AG04450 (cell line): Measurements from ENCODE around the gene DGKZ. TPM values are rescaled to one million over a fixed set of nuclear protein-coding genes. Genes with fewer than 3 reads are reported as not detected.
A peak's percentile ranks its signal among the peaks of the same experiment; 100 is the strongest.

Source experiments
- CTCF ChIA-PET: fragments of 300-600, 350-600 bp; formaldehyde crosslinking; extraction: SDS; loops from one replicate; lab custom pipeline; 2022; ENCODE audit warnings: antibody characterized with exemption, inconsistent platforms; lab: Charles Lee
- POLR2A ChIA-PET: fragments of 350-600 bp; formaldehyde crosslinking; extraction: SDS; loops from one replicate; lab custom pipeline; 2021; ENCODE audit warnings: antibody characterized with exemption, inconsistent platforms; lab: Yijun Ruan, JAX
- DNase-seq: peaks from one replicate; pipeline ENCODE4 v3.0.0-alpha.2; 2011; ENCODE audit warnings: low read depth, low spot score
- H3K27ac ChIP-seq: one replicate; pipeline ENCODE4 v1.5.1; 2012; ENCODE audit warnings: low read depth, low read length, control low read depth
- H3K27me3 ChIP-seq: one replicate; pipeline ENCODE4 v1.6.0; 2012; ENCODE audit warnings: low read length; ENCODE audit not compliant: control insufficient read depth, insufficient read depth
- H3K4me3 ChIP-seq: 2 replicates; pipeline ENCODE4 v1.5.1; 2011; ENCODE audit warnings: mild to moderate bottlenecking, low read depth, low read length, control low read depth
- H3K9me3 ChIP-seq: 2 replicates; pipeline ENCODE4 v1.5.1; 2012; ENCODE audit warnings: low read length; ENCODE audit not compliant: control insufficient read depth, insufficient read depth
- CTCF ChIP-seq: IDR thresholded peaks from 2 replicates; pipeline ENCODE4 v1.5.1; 2011; ENCODE audit warnings: low read depth, low read length, control low read depth, inconsistent platforms
- polyA minus RNA-seq: library from RNA; depleted of rRNA, polyadenylated mRNA; stranded (reverse); fragments of >200 nt; gene quantifications from 2 replicates; pipeline ENCODE4 v1.2.3, GENCODE V29; 2011; rRNA and poly(A)+ RNA removed
- polyA plus RNA-seq: library from polyadenylated mRNA; depleted of rRNA; stranded (reverse); fragments of >200 nt; gene quantifications from 2 replicates; pipeline ENCODE4 v1.2.3, GENCODE V29; 2011; rRNA removed

The DGKZ gene
- 15.8 and 23.2 TPM in 2 replicates for polyA plus RNA-seq
- polyA minus RNA-seq: 28.1 and 32.6 TPM in 2 replicates

DNA sequence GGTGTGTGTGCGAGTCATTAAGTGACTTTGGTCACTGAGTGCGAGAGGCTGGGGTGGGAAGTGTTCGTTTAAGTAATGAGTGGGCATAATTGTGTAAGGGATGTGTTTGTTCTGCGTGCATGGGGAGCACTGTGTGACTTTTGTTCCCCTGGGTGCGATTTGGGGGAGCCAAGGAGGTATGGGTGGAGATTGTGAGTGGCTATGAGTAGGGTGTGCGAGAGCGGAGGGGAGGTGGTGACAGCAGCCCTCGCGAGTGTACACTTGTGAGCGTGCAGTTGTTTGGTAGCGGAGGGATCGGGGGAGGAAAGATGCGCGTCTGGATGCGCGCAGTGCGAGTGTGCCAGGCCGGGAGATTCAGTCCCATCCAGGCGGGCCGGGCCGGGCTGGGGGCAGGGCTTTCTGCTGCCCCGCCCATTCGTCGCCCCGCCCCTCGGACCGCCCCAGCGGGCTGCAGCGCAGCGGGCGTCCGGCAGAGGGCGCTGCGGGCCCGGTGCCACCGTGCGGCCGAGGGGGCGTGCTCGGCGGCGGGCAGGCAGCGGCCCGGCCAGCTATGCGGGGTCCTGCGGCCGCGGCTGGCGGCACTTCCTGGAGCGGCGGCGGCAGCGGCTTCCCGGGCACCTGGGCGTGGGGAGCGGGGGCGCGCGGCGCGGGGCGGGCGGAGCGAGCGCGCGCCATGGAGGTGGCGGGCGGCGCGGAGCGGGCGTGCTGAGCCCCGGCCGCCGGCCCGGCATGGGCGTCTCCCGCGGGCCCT is at the start of gene DGKZ:
Gene DGKZ (plus strand): TSS at position 578 of the 751 bp plus-strand sequence. CDS start 197 bp downstream, outside the sequence.
- H3K9me3 ChIP-seq: no peaks in the 10 kb centered on the region; the same call in 1 of the 2 replicates
- peak; percentile 49 for TF ChIP-seq CTCF
- DNase-seq: no peak
- no peaks in the 10 kb centered on the region for H3K27me3 ChIP-seq
- no peak within 1 kb of the TSS for H3K27ac ChIP-seq
- CTCF ChIA-PET: interaction anchor here (0.6 to 2.3 kb wide), 5 partner anchors 8 to 32 kb away, joined by 3 to 11 read pairs (median 4); no protein-coding TSS in a partner anchor
- POLR2A ChIA-PET: interaction anchor here (1.0 kb wide), 1 partner anchor 45 kb away, joined by 3 read pairs; no protein-coding TSS in a partner anchor
- peak within 1 kb of the TSS; percentile 90 for H3K4me3 ChIP-seq

DNA sequence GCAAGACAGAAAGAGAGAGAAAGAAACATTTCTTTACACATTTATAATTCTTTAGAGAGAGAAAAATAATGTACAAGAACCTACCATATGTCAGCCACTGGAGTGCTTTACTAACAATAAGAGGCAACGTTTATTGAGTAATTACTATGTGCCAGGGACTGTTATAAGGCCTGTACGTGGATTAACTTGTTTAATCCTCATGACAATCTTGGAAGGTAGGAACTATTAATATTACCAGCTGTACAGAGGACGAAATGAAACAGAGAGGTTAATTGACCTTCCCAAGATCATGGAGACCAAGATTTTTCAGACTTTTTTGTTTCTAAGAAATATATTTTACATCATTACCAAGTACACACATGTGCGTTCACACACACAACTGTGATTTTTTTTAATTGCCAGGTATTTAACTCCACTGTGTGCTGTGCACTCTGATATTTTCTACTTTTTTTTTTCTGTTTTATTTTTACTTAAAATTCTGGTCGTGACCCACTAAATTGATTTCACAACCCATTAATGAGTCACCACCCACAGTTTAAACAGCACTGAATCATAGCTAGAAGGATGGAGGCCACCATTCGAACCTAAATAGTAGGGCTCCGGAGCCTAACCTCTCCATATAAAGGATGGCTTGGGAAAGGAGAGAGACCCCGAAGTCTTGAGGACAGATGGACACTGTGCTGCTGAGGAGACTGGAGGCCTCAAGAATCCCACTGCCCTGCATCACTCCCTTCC is 48.4 kb upstream of the DGKZ start:
- DNase-seq: no peak
- H3K9me3 ChIP-seq: no peaks in the 10 kb centered on the region
- no peak for TF ChIP-seq CTCF
- H3K4me3 ChIP-seq: peak overlapping the region; percentile 33
- H3K27me3 ChIP-seq: no peaks in the 10 kb centered on the region
- ChIA-PET CTCF (interaction anchor here (0.9 to 4.7 kb wide), 6 partner anchors 10 to 292 kb away, joined by 3 to 58 read pairs (median 7); partner anchors contain the start of gene CREB3L1), POLR2A (interaction anchor here (0.9 to 1.4 kb wide), 5 partner anchors 9 to 59 kb away, joined by 4 to 9 read pairs (median 5); partner anchors contain the start of gene CREB3L1)
- H3K27ac ChIP-seq: peak overlapping the region; percentile 82

DNA sequence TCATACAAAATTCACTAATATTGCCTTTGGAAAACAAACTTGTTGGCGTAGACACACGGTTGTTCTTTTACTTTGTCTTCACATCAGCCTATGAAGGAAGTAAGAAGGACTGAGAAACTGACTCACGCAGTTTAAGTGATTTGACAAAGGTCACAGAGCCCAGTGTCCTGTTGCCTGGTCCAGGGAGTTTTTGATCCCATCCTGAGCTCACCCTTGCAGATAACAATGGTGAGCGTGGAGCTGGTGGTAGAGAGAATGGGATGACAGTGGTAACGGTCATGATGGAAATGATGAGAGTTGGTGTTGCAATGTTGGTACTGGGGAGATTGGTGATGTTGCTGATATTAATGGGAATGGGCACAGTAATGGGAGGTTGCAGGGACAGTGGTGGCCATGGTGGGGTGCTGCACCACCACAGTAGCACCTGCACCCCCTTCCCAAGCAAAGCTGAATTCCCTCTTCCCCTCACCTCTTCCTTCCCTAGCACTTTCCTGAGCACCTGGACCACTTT is 47.8 kb upstream of the DGKZ start:
- Histone ChIP-seq H3K9me3 (no peaks in the 10 kb centered on the region), H3K4me3 (peak overlapping the region; percentile 33), H3K27me3 (no peaks in the 10 kb centered on the region), H3K27ac (peak overlapping the region; percentile 55)
- ChIA-PET POLR2A (interaction anchor here (0.9 to 1.4 kb wide), 5 partner anchors 10 to 60 kb away, joined by 4 to 9 read pairs (median 5); partner anchors contain the start of gene CREB3L1), CTCF (interaction anchor here (0.9 to 2.0 kb wide), 5 partner anchors 10 to 293 kb away, joined by 3 to 14 read pairs (median 5); partner anchors contain the start of gene CREB3L1)
- no peak for DNase-seq
- TF ChIP-seq CTCF: no peak

DNA sequence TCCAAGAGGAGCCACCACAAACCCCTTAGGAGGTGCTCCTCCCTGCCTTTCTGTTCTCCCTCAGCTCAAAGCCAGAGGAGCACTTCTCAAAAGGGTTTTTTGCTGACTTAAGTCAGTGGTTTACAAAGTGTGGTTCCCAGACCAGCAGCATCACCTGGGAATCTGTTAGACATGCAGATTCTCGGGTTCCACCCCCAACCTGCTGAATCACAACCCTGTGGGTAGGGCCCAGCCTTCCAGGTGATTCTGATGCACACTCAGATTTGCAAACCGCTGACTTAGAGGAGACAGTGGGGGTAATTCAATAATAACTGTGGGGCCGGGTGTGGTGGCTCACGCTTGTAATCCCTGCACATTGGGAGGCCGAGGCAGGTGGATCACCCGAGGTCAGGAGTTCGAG is 47.0 kb upstream of the DGKZ start:
- no peak for DNase-seq
- Histone ChIP-seq H3K27ac (peak overlapping the region; percentile 55), H3K9me3 (no peaks in the 10 kb centered on the region), H3K4me3 (no peak overlapping the region), H3K27me3 (no peaks in the 10 kb centered on the region)
- ChIA-PET CTCF (interaction anchor here (1.2 to 2.0 kb wide), 3 partner anchors 9 to 427 kb away, joined by 3 to 14 read pairs (median 9); no protein-coding TSS in a partner anchor), POLR2A (no interaction called here)
- TF ChIP-seq CTCF: no peak
